Hematopoietic multipotent progenitor cell (in vitro differentiated cells): ENCODE results near the gene PIAS1. TPM values are rescaled to one million over a fixed set of nuclear protein-coding genes. Genes with fewer than 3 reads are reported as not detected.
"Not testable (repeated sequence)": the region's sequence is repeated elsewhere in the genome, so short reads cannot be mapped to it uniquely, and the experiment has no call there.

Experiments
- DNase-seq, 3 donors: peaks; one replicate each; pipeline ENCODE4 v3.0.0-alpha.2; 2011 to 2015; ENCODE audit warnings: low read depth in 2 of 3, low spot score in 2 of 3
- total RNA-seq: library from RNA; depleted of rRNA; stranded (reverse); fragments of >200 nt; gene quantifications from one replicate; pipeline ENCODE4 v1.2.3, GENCODE V29; 2012

PIAS1 gene
- total RNA-seq, 1 donor: 37.7 TPM

DNA sequence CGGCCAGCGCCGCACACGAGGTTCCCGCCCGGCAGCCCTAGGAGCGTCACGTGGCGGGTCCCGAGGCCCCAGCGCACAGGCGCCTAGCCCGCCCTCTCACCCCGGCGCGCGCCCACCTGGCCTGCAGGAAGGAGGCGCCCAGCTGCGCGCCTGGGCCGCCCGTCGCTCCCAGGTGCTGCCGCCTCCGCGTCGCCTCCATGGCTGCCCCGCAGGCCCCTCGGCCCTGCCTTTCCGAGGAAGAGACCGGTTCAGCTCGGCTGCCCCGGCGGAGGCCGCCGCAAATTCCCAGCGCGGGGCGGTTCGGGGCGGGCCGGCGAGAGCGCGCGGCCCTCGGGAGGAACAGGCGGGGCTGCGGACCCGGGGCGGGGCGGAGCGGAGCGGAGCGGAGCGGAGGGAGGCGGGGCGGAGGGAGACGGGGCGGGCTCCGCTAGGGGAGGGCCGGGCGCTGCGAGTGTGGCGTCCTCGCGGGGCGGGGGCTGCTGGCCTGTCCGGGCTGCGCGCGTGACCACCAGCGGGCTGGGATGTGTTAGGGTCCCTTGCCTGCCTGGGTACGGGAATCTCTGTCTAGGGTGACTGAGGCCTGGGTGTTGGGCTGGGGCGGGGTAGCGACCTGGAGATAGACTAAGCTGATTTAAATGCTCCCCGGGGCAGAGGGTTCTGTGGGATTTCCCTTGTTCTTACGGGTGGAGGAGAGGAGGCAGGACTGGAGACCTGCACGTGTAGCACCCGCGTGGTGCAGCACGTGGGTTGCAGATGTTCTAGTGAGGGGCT is 175.5 kb downstream of the PIAS1 start, which contains the start of gene CLN6:
TSS of gene CLN6 (minus strand) at position 343 of the 771 bp plus-strand sequence. CDS start at position 199, 144 bp downstream.
- DNase-seq: peak; percentile 64 to 87 (median 83)

DNA sequence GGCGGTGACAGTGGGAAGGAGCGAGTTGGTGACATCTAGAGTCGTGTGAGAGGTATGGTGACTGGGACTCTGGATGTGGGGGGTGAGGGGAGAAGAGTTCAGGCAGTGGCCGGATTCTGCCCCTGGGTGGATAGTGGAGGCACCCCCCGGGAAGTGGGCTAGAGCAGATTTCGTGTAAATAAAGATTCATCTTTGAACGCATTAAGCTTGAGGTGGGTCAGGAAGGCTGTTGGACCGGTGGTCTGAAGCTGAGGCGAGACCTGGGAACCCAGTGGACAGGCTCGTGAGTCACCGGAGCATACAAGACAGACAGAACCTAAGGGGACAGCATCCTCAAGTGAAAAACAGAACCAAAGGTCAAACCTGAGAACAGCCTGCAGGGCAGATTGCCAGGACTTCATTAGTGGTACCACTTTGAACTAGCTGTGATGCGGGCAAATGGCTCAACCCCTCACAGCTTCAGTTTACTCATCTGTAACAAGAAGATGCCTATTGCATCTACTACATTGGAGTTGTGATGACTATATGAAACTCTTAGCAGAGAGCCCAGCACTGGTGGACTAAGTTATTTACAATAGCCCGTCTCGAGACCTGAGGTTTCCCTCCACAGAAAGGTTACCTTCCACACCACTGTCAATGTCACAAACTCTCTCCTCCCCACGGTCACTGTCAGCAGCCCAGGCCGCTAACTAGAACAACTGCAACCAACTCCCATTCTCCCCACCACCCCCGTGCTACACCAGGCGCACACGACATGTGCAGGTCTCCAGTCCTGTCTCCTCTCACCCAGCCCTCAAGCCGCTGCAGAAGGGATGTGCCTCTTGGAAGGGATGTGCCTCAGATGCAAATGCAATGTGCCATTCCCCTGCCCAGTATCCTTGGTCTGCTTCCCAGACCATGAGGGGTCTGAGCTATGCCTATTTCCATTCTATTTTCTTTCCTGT is 176.3 kb downstream of the PIAS1 start:
- DNase-seq: peak in 1 of 3 donors; percentile 29

DNA sequence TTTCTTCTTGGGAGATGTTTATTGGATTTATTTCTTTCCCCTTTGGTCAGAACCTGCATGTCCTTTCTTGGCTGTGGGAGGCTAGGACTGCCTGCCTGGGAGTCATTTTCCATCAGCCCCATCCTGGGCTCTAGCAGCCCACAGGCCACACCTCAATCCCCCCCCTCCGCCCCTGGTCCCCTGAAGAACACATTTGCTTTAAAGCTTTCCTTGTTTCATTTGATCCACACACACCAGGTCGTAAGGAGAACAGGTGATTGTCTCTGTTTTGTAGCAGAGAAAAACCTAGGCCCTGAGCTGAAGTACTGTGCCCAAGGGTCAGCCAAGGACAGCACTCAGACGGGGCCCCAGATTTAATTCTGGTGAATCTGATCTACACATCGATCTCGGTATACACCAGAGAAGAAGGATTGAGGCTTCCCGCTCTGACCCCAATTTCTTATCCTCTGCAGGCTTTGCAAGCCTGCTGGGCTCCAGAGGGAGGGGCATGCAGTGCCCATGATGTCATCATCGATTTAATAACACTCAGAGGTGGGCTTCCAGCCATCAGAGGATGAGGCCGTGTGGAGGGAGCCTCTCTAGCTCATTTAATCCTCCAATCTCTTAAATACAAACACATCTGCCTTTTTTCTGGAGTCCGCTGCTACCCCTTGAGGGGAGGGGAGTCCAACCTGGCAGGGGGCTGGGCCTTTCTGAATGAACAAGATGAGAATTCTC is 177.1 kb downstream of the PIAS1 start:
- no peak for DNase-seq

DNA sequence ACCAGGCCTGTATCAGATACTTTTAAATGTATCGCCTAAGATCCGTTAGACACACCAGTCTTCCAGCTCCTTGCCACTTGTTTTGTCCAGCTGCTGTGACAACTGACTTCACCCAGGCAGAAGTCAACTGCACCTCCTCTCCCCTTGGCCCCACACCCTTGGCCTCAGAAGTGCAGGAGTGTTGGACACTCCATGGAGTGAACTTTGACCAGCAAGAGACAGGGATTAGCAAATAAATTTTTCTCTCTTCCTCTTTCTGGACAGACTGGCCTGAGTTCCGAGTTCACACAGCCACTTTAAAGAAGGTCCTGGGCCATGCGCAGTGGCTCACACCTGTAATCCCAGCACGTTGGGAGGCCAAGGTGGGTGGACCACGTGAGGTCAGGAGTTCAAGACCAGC is 178.3 kb downstream of the PIAS1 start:
- no peak for DNase-seq

DNA sequence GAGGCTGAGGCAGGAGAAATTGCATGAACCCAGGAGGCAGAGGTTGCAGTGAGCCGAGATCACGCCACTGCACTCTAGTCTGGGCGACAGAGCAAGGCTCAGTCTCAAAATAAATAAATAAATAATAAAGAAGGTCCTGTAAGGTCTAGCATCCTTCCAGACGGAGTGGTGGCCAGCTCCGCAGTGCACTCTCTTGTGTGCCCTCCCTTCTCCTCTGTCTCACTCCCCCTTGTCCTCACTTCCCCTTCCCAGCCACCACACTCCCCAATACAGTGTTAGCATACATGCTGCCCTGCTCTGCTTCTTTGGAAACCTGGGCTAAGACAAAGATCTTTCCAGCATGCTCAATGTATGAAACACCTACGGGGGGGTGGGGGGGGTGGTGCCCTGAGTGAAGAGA is 178.8 kb downstream of the PIAS1 start:
- DNase-seq: peak in 1 of 3 donors; percentile 75

DNA sequence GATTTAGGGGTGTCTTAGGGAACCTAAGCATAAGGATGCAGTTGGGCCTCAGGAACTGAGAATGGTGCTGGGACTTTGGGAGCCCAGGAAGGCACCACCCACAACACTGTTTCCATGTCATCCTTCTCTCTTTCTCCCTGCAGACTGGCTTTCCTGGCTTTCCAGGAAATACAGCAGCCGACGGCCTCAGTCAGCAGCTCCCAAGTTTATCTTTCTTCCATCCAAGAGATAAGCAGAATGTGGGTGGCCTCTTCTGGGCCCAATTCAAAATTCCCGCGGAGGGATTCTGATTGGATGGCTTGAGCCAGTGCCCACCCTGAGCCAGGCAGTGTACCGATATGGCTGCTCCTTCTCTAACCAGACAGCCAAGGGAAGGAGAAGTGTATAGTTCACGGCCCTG is 179.9 kb downstream of the PIAS1 start:
- DNase-seq: no peak

DNA sequence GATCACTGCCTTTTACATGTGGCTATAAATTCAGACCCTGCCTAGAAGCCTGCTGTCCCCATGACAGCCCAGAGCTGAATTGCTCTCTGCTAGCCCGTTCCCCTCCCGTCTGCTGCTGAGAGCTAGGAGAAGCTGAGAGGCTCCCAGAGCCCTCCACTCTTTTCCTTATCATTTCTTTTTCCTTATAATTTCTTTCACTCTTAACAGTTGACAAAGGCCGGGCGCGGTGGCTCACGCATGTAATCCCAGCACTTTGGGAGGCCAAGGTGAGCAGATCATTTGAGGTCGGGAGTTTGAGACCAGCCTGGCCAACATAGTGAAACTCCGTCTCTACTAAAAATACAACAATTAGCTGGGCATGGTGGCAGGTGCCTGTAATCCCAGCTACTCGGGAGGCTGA is 180.4 kb downstream of the PIAS1 start:
- not testable (repeated sequence) for DNase-seq

DNA sequence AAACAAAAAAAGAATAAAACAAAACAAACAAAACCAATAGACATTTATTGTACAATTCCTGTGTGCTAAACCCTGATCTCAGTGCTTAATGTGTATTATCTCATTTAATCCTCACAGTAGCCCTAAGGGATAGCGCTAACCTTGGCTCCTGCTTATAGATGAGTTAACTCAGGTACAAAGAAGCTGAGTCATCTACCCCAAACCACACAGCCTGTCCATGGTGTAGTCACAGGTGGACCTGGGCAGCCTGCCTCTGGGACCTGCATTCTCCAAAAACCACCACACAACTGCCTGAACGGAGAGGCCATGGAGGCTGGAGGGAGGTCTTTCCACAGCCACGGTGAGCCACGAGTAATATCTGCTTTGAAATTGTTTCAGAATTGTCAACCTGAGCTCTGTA is 180.9 kb downstream of the PIAS1 start:
- no peak for DNase-seq

DNA sequence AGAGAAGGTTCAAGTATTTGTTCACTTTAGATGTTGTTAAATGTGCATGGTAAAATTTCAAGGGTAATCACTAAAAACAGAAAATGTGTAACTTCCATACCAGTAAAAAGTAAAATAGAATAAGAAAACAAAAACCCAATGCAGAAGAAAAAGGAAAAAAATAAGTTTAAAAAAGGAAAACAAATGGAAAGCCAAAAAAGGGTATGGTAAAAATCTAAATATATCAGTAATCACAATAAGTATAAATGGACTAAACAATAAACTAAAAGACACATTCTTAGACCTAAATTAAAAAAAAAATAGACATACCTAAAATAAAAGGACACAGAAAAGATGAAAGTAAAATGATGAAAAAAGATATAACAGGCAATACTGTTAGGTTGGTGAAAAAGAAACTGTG is 184.9 kb downstream of the PIAS1 start:
- no peak for DNase-seq

DNA sequence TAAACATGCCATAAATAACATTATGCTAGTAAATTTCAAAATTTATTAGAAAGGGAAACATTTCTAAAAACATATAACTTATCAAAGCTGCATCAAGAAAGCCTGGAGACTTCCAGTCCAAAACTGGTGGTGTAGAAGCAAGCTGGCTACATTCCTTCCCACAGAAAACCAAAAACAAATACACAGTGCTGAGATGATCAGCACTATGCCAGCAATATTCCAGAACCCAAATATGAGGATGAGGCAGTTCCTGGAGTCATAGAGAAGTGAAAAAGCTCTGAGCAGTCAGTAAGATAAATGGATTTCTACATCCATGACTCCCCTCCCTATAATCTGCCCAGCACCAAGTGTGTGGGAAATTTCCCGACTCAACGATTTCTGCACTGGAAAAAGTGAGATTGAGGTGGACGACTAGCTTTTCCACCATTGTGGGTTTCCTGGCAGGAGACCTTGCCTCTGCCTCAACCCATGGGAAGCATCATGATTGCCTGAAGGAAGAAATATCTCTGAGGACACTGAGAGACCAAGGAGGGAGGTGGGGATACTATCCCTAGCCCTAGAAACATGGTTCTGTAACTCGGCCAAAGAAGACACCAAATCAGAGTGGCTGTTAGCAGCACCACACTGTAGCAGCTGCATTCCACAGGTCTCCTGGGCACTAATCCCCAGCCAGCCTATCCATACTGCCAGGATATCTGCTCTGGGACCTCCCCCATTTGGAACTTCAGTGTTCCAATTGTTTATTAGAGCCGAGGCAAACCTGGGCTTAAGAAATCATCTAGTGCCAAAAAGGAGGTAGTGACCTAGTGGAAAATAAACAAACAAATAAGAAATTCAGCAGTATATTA is 187.2 kb downstream of the PIAS1 start:
- DNase-seq: no peak

Other genes starting within 250 kb of the PIAS1 start
- gene SKOR1, start 228.8 kb upstream of the PIAS1 start, total RNA-seq: 1.1 TPM
- not detected for gene RNU6-1, start 214.3 kb upstream of the PIAS1 start, total RNA-seq
- gene CALML4, start 151.0 kb downstream of the PIAS1 start, total RNA-seq: 9.7 TPM
- 26.4 TPM for gene CLN6, start 175.4 kb downstream of the PIAS1 start, total RNA-seq
- gene FEM1B, start 223.4 kb downstream of the PIAS1 start, total RNA-seq: 47.7 TPM